ENCODE data around the gene TSHZ2.

GRCh38 chr20:53303413-53303760, 331.2 kb downstream of the TSHZ2 start:
- TF ChIP-seq CTCF (IDR thresholded peaks at IDR 0.05) (no peak), POLR2A (IDR thresholded peaks at IDR 0.05) (no peak)

Data from heart left ventricle (tissue), 13 donors.